Type B pancreatic cell (in vitro differentiated cells): ENCODE results near the gene IFRD1. TPM values are rescaled to one million over a fixed set of nuclear protein-coding genes. Genes with fewer than 3 reads are reported as not detected.

ENCODE experiments used
- DNase-seq: peaks from one replicate; pipeline ENCODE4 v3.0.0; 2021; ENCODE audit warnings: mixed read lengths; ENCODE audit not compliant: unreplicated experiment; ENCODE audit errors: extremely low spot score
- H3K27ac Mint-ChIP-seq: 2 replicates; pipeline ENCODE4 v1.8.0; 2021; ENCODE audit warnings: mild to moderate bottlenecking, mixed read lengths
- H3K27me3 Mint-ChIP-seq: 2 replicates; pipeline ENCODE4 v1.8.0; 2021; ENCODE audit warnings: mixed read lengths
- H3K36me3 Mint-ChIP-seq: 2 replicates; pipeline ENCODE4 v1.8.0; 2021; ENCODE audit warnings: mixed read lengths
- H3K4me1 Mint-ChIP-seq: one replicate; pipeline ENCODE4 v1.8.0; 2021; ENCODE audit warnings: mixed read lengths; ENCODE audit not compliant: unreplicated experiment
- H3K4me3 Mint-ChIP-seq: 2 replicates; pipeline ENCODE4 v1.8.0; 2021; ENCODE audit warnings: mild to moderate bottlenecking, mixed read lengths
- H3K9me3 Mint-ChIP-seq: 2 replicates; pipeline ENCODE4 v1.8.0; 2021; ENCODE audit warnings: mixed read lengths
- total RNA-seq: library from RNA; stranded (reverse); gene quantifications from 2 replicates; pipeline ENCODE4 v1.2.1, GENCODE V29; 2021; ENCODE audit warnings: low replicate concordance
- TF ChIP-seq, protein P1 (sequence below): fragments of 200-600 bp; sonication (generic); conservative IDR thresholded peaks from 2 replicates; pipeline ENCODE4 v1.5.0; 2021; ENCODE audit warnings: antibody characterized with exemption, mild to moderate bottlenecking

The IFRD1 gene
- total RNA-seq, 1 donor from 2014 or later = 78.4 TPM

DNA sequence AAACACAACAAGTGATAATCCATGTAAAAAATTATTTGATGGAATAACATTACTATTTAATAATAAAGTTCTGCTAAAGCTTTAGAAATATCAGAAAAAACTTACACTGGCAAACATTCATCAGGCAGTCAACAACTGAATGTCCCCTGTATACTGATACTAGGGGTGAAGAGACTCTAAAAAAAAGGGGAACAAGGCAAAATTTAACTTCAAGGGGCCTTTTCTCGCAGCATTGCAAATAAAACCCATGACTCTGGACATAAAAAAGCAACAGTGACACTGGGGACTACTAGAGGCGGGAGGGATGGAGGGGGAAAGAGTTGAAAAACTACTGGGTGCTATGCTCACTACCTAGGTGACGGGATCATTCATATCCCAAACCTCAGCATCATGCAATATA, 5.8 kb upstream of the IFRD1 start:
- peaks cover 8% of the 10 kb centered on the region for H3K4me1 Mint-ChIP-seq
- no peak overlapping the region for H3K27ac Mint-ChIP-seq
- peaks cover 5% of the 10 kb centered on the region for H3K9me3 Mint-ChIP-seq
- no peak overlapping the region for H3K4me3 Mint-ChIP-seq
- DNase-seq = no peak
- H3K36me3 Mint-ChIP-seq = peaks cover 3% of the 10 kb centered on the region
- H3K27me3 Mint-ChIP-seq = no peaks in the 10 kb centered on the region
- TF ChIP-seq, protein P1, sequence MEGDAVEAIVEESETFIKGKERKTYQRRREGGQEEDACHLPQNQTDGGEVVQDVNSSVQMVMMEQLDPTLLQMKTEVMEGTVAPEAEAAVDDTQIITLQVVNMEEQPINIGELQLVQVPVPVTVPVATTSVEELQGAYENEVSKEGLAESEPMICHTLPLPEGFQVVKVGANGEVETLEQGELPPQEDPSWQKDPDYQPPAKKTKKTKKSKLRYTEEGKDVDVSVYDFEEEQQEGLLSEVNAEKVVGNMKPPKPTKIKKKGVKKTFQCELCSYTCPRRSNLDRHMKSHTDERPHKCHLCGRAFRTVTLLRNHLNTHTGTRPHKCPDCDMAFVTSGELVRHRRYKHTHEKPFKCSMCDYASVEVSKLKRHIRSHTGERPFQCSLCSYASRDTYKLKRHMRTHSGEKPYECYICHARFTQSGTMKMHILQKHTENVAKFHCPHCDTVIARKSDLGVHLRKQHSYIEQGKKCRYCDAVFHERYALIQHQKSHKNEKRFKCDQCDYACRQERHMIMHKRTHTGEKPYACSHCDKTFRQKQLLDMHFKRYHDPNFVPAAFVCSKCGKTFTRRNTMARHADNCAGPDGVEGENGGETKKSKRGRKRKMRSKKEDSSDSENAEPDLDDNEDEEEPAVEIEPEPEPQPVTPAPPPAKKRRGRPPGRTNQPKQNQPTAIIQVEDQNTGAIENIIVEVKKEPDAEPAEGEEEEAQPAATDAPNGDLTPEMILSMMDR = no peak

DNA sequence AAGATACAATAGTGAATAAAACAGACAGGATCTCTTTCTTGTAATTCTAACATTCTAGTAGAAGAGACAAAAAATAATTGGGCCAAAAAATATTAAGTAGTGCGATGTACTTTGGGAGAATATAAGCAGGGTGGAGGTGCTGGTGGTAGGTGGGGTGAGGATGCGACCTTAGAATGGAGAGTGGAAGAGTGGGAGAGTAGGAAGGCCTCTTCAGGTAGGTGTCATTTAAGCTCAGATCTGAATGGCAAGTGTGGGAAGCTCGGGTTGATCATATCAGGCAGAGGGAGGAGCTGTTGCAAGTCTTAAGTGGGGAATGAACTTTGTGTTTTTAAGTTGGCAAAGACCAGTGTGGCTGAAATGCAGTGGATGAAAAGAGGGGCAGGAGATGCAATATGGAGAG, 3.8 kb upstream of the IFRD1 start:
- TF ChIP-seq, protein P1 = no peak
- Mint-ChIP-seq H3K4me1 (peaks cover 8% of the 10 kb centered on the region), H3K36me3 (peaks cover 3% of the 10 kb centered on the region), H3K27ac (peak overlapping the region; percentile 40), H3K27me3 (peaks cover 2% of the 10 kb centered on the region), H3K4me3 (no peak overlapping the region), H3K9me3 (peaks cover 5% of the 10 kb centered on the region)
- DNase-seq = no peak

DNA sequence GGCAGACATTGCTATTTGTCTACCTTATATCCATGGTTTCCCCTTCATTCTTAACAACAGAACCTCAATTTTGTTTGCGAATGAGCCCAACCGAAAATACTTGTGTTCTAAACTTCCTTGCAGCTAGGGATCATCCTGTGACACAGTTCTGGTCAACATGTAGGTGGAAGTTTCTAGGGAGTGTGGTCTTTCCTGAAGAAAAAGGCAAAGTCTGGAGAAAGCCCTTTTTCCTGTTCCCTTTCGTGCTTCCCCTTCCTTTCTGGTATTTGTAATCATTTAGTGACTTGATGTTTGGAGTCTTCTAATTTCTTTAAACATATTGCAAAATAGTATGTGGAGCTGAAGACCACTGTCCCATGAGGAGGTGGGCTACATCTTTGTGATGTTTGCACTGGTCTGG, 2.9 kb upstream of the IFRD1 start:
- TF ChIP-seq, protein P1 = no peak
- Mint-ChIP-seq H3K27ac (no peak overlapping the region), H3K4me3 (no peak overlapping the region), H3K9me3 (peaks cover 5% of the 10 kb centered on the region), H3K27me3 (peaks cover 2% of the 10 kb centered on the region), H3K36me3 (peaks cover 7% of the 10 kb centered on the region), H3K4me1 (peaks cover 8% of the 10 kb centered on the region)
- no peak for DNase-seq

DNA sequence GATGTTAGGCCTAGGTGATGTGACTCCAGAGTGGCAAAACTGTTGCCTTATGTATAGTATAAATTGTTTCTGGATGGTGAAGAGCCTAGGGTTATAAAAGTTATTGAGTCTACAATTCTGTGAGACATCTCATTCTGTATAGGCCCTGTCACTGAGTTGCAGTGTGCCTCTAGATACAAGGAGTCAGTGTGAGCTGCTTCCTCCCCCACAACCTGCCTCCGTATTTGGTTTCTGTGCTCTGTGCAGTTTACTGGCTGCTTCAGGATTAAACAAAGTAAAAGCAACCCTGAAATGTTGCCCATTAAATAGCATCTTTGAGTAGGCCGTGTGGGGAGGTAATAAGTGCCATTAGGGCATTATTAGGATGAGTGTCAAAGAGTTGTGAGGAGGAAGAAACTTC, 1.9 kb upstream of the IFRD1 start:
- Mint-ChIP-seq H3K36me3 (peaks cover 4% of the 10 kb centered on the region), H3K9me3 (no peaks in the 10 kb centered on the region), H3K27me3 (peaks cover 2% of the 10 kb centered on the region), H3K27ac (peak overlapping the region; percentile 100), H3K4me1 (peaks cover 14% of the 10 kb centered on the region), H3K4me3 (peak overlapping the region; percentile 99)
- no peak for DNase-seq
- TF ChIP-seq, protein P1 = no peak

DNA sequence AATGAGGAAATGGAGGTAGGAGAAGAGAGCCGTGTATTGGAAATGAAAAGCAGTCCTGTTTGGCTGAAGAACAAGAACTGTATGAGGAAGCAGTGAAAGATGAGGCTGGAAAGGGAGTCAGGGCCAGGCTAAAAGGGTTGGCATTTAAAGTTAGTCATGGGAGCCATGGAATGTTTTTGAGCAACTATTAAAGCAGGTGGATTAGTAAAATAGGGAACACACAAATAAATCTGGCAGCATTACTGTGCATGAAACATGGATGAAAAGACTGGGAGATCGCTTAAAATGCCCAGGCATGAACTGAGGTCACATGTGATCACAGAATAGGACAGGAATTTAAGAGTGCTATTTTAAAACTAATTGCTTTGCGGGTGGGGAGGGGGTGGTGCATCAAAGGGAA, 1.4 kb upstream of the IFRD1 start:
- H3K27me3 Mint-ChIP-seq = peaks cover 2% of the 10 kb centered on the region
- H3K4me3 Mint-ChIP-seq = peak overlapping the region; percentile 99
- peaks cover 4% of the 10 kb centered on the region for H3K36me3 Mint-ChIP-seq
- no peaks in the 10 kb centered on the region for H3K9me3 Mint-ChIP-seq
- no peak for DNase-seq
- H3K4me1 Mint-ChIP-seq = peaks cover 18% of the 10 kb centered on the region
- TF ChIP-seq, protein P1 = no peak
- peak overlapping the region; percentile 100 for H3K27ac Mint-ChIP-seq

DNA sequence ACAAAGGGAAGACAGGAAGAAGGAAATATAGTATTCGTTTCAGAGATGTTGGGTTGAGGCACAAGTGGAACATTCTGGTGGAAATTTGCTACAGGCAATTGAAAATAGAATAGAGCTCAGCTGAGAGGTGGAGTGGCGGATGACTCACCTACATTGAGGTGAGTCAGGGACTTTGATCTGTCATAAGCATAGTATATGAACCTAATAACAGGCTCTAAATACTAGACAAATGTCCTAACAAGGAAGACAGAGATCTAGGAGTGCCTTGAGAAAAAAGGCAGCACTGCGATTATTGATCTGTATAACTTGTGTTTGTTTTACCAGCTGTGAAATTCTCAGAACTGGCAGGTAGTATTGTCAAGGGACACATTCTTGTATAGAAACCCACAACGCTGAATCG, 907 bp upstream of the IFRD1 start:
- H3K27me3 Mint-ChIP-seq = peaks cover 2% of the 10 kb centered on the region
- H3K4me3 Mint-ChIP-seq = peak overlapping the region; percentile 99
- TF ChIP-seq, protein P1 = no peak
- peaks cover 4% of the 10 kb centered on the region for H3K36me3 Mint-ChIP-seq
- DNase-seq = no peak
- H3K4me1 Mint-ChIP-seq = peaks cover 18% of the 10 kb centered on the region
- H3K27ac Mint-ChIP-seq = peak overlapping the region; percentile 100
- H3K9me3 Mint-ChIP-seq = no peaks in the 10 kb centered on the region
